ENCODE results near the gene ITPR3. TPM values are rescaled to one million over a fixed set of nuclear protein-coding genes. Genes with fewer than 3 reads are reported as not detected.

Gene ITPR3
- total and polyA plus RNA-seq, 7 donors: 7.7 to 75.3 (median 10.2) TPM

- intact Hi-C loops (cut with DNase I): no loop called here
- DNase-seq: no peak
- Histone ChIP-seq H3K27me3 (no peaks in the 10 kb centered on the region), H3K4me1 (no peaks in the 10 kb centered on the region), H3K9me3 (no peaks in the 10 kb centered on the region), H3K36me3 (peaks cover 0 to 8% (median 0%) of the 10 kb centered on the region in 4 donors), H3K27ac (no peak overlapping the region), H3K4me3 (no peak overlapping the region)
- TF ChIP-seq POLR2A (IDR thresholded peaks at IDR 0.05) (no peak), POLR2AphosphoS5 (IDR thresholded peaks at IDR 0.05) (no peak), EP300 (IDR thresholded peaks at IDR 0.05) (no peak)
- TF ChIP-seq, protein P1, sequence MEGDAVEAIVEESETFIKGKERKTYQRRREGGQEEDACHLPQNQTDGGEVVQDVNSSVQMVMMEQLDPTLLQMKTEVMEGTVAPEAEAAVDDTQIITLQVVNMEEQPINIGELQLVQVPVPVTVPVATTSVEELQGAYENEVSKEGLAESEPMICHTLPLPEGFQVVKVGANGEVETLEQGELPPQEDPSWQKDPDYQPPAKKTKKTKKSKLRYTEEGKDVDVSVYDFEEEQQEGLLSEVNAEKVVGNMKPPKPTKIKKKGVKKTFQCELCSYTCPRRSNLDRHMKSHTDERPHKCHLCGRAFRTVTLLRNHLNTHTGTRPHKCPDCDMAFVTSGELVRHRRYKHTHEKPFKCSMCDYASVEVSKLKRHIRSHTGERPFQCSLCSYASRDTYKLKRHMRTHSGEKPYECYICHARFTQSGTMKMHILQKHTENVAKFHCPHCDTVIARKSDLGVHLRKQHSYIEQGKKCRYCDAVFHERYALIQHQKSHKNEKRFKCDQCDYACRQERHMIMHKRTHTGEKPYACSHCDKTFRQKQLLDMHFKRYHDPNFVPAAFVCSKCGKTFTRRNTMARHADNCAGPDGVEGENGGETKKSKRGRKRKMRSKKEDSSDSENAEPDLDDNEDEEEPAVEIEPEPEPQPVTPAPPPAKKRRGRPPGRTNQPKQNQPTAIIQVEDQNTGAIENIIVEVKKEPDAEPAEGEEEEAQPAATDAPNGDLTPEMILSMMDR (IDR thresholded peaks at IDR 0.05): no peak
- 90 to 96% methylated on average over 11 of the region's 11 CpGs for WGBS, 2 donors
Observed at GRCh38 chr6:33662318-33662717, 41.2 kb downstream of the ITPR3 start.

- Histone ChIP-seq H3K27ac (no peak overlapping the region), H3K27me3 (no peaks in the 10 kb centered on the region), H3K4me1 (no peaks in the 10 kb centered on the region), H3K4me3 (no peak overlapping the region), H3K36me3 (peaks cover 0 to 10% (median 0%) of the 10 kb centered on the region in 4 donors), H3K9me3 (no peaks in the 10 kb centered on the region)
- no peak for DNase-seq
- TF ChIP-seq, protein P1 (IDR thresholded peaks at IDR 0.05): no peak
- TF ChIP-seq POLR2AphosphoS5 (IDR thresholded peaks at IDR 0.05) (no peak), EP300 (IDR thresholded peaks at IDR 0.05) (no peak), POLR2A (IDR thresholded peaks at IDR 0.05) (no peak)
- intact Hi-C loops (cut with DNase I): no loop called here
- 78 to 86% methylated on average over 5 of the region's 5 CpGs for WGBS, 2 donors
Observed at GRCh38 chr6:33663028-33663427, 41.9 kb downstream of the ITPR3 start.

GRCh38 chr6:33663727-33664449, 42.8 kb downstream of the ITPR3 start:
- intact Hi-C loops (cut with DNase I): no loop called here
- no peaks in the 10 kb centered on the region for H3K4me1 ChIP-seq
- H3K9me3 ChIP-seq: no peaks in the 10 kb centered on the region
- H3K27me3 ChIP-seq: no peaks in the 10 kb centered on the region
- TF ChIP-seq, protein P1 (IDR thresholded peaks at IDR 0.05): no peak
- no peak for TF ChIP-seq EP300 (IDR thresholded peaks at IDR 0.05)
- TF ChIP-seq POLR2AphosphoS5 (IDR thresholded peaks at IDR 0.05): no peak
- no peak for TF ChIP-seq POLR2A (IDR thresholded peaks at IDR 0.05)
- no peak for DNase-seq
- H3K4me3 ChIP-seq: no peak overlapping the region
- 96 to 97% methylated on average over 16 of the region's 16 CpGs for WGBS, 2 donors
- peaks cover 0 to 10% (median 0%) of the 10 kb centered on the region in 4 donors for H3K36me3 ChIP-seq
- no peak overlapping the region for H3K27ac ChIP-seq

- no peak overlapping the region for H3K4me3 ChIP-seq
- no peaks in the 10 kb centered on the region for H3K4me1 ChIP-seq
- no peaks in the 10 kb centered on the region for H3K9me3 ChIP-seq
- TF ChIP-seq, protein P1 (IDR thresholded peaks at IDR 0.05): no peak
- no peak for TF ChIP-seq EP300 (IDR thresholded peaks at IDR 0.05)
- TF ChIP-seq POLR2A (IDR thresholded peaks at IDR 0.05): no peak
- TF ChIP-seq POLR2AphosphoS5 (IDR thresholded peaks at IDR 0.05): no peak
- H3K27me3 ChIP-seq: no peaks in the 10 kb centered on the region
- WGBS, 2 donors: 90 to 93% methylated on average over 17 of the region's 17 CpGs
- no peak overlapping the region for H3K27ac ChIP-seq
- peaks cover 0 to 5% (median 0%) of the 10 kb centered on the region in 4 donors for H3K36me3 ChIP-seq
- intact Hi-C loops (cut with DNase I): no loop called here
- DNase-seq: no peak
Observed at GRCh38 chr6:33664506-33665057, 43.5 kb downstream of the ITPR3 start.

Data from sigmoid colon (tissue), 7 donors.